Hepatocyte (in vitro differentiated cells): ENCODE results near the gene SIK2. TPM values are rescaled to one million over a fixed set of nuclear protein-coding genes. Genes with fewer than 3 reads are reported as not detected.

Source experiments
- DNase-seq: peaks from one replicate; pipeline ENCODE4 v3.0.0-alpha.2; 2016; ENCODE audit warnings: low spot score
- H2AFZ ChIP-seq: fragments of 200-600 bp; sonication (generic); 2 replicates; pipeline ENCODE4 v1.6.0; 2016; ENCODE audit warnings: antibody characterized with exemption, mild to moderate bottlenecking
- H3K27ac ChIP-seq: fragments of 200-600 bp; sonication (generic); 2 replicates; pipeline ENCODE4 v1.5.1; 2016; ENCODE audit warnings: mild to moderate bottlenecking
- H3K27me3 ChIP-seq: fragments of 200-600 bp; sonication (generic); 2 replicates; pipeline ENCODE4 v1.6.1; 2016
- H3K36me3 ChIP-seq: fragments of 200-600 bp; sonication (generic); replicated peaks from 2 replicates; pipeline ENCODE4 v1.5.1; 2016; ENCODE audit warnings: low read depth; ENCODE audit not compliant: insufficient read depth
- H3K4me1 ChIP-seq: fragments of 200-600 bp; sonication (generic); 2 replicates; pipeline ENCODE4 v1.5.1; 2016; ENCODE audit warnings: mild to moderate bottlenecking, moderate library complexity; ENCODE audit not compliant: insufficient read depth
- H3K4me2 ChIP-seq: fragments of 200-600 bp; sonication (generic); 2 replicates; pipeline ENCODE4 v1.6.0; 2016
- H3K4me3 ChIP-seq: fragments of 200-600 bp; sonication (generic); 2 replicates; pipeline ENCODE4 v1.5.1; 2016; ENCODE audit warnings: mild to moderate bottlenecking
- H3K79me2 ChIP-seq: fragments of 200-600 bp; sonication (generic); 2 replicates; pipeline ENCODE4 v1.6.0; 2017; ENCODE audit warnings: mild to moderate bottlenecking
- H3K9me2 ChIP-seq: fragments of 200-600 bp; sonication (generic); replicated peaks from 2 replicates; pipeline ENCODE4 v1.6.0; 2017; ENCODE audit warnings: mild to moderate bottlenecking; ENCODE audit not compliant: insufficient read depth
- H3K9me3 ChIP-seq: fragments of 200-600 bp; sonication (generic); 2 replicates; pipeline ENCODE4 v1.5.1; 2016; ENCODE audit warnings: low read depth, mild to moderate bottlenecking
- H4K20me1 ChIP-seq: fragments of 200-600 bp; sonication (generic); 2 replicates; pipeline ENCODE4 v1.6.0; 2016; ENCODE audit warnings: mild to moderate bottlenecking; ENCODE audit not compliant: insufficient read depth, poor library complexity, severe bottlenecking
- CTCF ChIP-seq: fragments of 200-600 bp; sonication (generic); IDR thresholded peaks from 2 replicates; pipeline ENCODE4 v1.5.1; 2016; ENCODE audit warnings: antibody characterized with exemption, mild to moderate bottlenecking; ENCODE audit not compliant: poor library complexity
- EZH2 ChIP-seq: fragments of 200-600 bp; sonication (generic); IDR thresholded peaks from 2 replicates; pipeline ENCODE4 v1.6.1; 2016; ENCODE audit warnings: antibody characterized with exemption, mild to moderate bottlenecking, borderline replicate concordance
- EZH2phosphoT487 ChIP-seq: fragments of 200-600 bp; sonication (generic); IDR thresholded peaks from one replicate; pipeline ENCODE4 v1.6.1; 2018; ENCODE audit warnings: antibody characterized with exemption, mild to moderate bottlenecking, low read depth, moderate library complexity; ENCODE audit not compliant: unreplicated experiment, severe bottlenecking
- WGBS: methylation state at CpG from one replicate; pipeline ENCODE4 v1.1.6; 2016; ENCODE audit warnings: low lambda C conversion rate; ENCODE audit errors: missing lambda C conversion rate; 5-methylcytosine and 5-hydroxymethylcytosine counted together
- polyA plus RNA-seq: library from polyadenylated mRNA; unstranded; fragments of >200 nt; fragmentation: Nextera tagmentation; extraction: Ambion mirVana; gene quantifications from 2 replicates; pipeline ENCODE4 v1.2.1, GENCODE V29; 2016
- total RNA-seq: library from RNA; depleted of rRNA; stranded (reverse); fragments of >200 nt; gene quantifications from 2 replicates; pipeline ENCODE4 v1.2.3, GENCODE V29; 2014

Gene SIK2
- total and polyA plus RNA-seq, 2 experiments from 2014 or later, result 3.1 to 22.2 TPM

- 92% methylated on average over 2 of the region's 2 CpGs for WGBS
- Histone ChIP-seq H3K4me3 (no peak overlapping the region), H3K9me3 (no peaks in the 10 kb centered on the region), H3K79me2 (peaks cover 12% of the 10 kb centered on the region), H3K27ac (no peak overlapping the region), H3K36me3 (no peaks in the 10 kb centered on the region), H3K4me2 (no peak overlapping the region), H4K20me1 (no peaks in the 10 kb centered on the region), H3K9me2 (no peaks in the 10 kb centered on the region), H3K27me3 (no peaks in the 10 kb centered on the region), H3K4me1 (peaks cover 8% of the 10 kb centered on the region), H2AFZ (no peak overlapping the region)
- no peak for TF ChIP-seq EZH2
- no peak for TF ChIP-seq EZH2phosphoT487
- no peak for TF ChIP-seq CTCF
- DNase-seq, result no peak
Observed at GRCh38 chr11:111741751-111742150, 139.5 kb downstream of the SIK2 start.

- 100% methylated on average over 2 of the region's 2 CpGs for WGBS
- Histone ChIP-seq H3K79me2 (peaks cover 19% of the 10 kb centered on the region), H3K27me3 (no peaks in the 10 kb centered on the region), H3K36me3 (no peaks in the 10 kb centered on the region), H3K4me1 (no peaks in the 10 kb centered on the region), H3K4me2 (no peak overlapping the region), H2AFZ (no peak overlapping the region), H3K9me2 (no peaks in the 10 kb centered on the region), H4K20me1 (no peaks in the 10 kb centered on the region), H3K9me3 (no peaks in the 10 kb centered on the region), H3K4me3 (no peak overlapping the region), H3K27ac (no peak overlapping the region)
- TF ChIP-seq EZH2 (no peak), EZH2phosphoT487 (no peak), CTCF (no peak)
- DNase-seq, result no peak
Observed at GRCh38 chr11:111743700-111744099, 141.5 kb downstream of the SIK2 start.

GRCh38 chr11:111745719-111746504 lies 143.7 kb downstream of the SIK2 start:
- H3K27me3 ChIP-seq, result no peaks in the 10 kb centered on the region
- no peak for TF ChIP-seq CTCF
- no peak for TF ChIP-seq EZH2
- no peak for TF ChIP-seq EZH2phosphoT487
- H3K36me3 ChIP-seq, result no peaks in the 10 kb centered on the region
- no peaks in the 10 kb centered on the region for H3K4me1 ChIP-seq
- no peaks in the 10 kb centered on the region for H3K9me2 ChIP-seq
- WGBS, result 98% methylated on average over 6 of the region's 6 CpGs
- no peaks in the 10 kb centered on the region for H4K20me1 ChIP-seq
- H3K27ac ChIP-seq, result no peak overlapping the region
- no peak overlapping the region for H3K4me3 ChIP-seq
- DNase-seq, result no peak
- no peak overlapping the region for H3K4me2 ChIP-seq
- H3K9me3 ChIP-seq, result no peaks in the 10 kb centered on the region
- no peak overlapping the region for H2AFZ ChIP-seq
- H3K79me2 ChIP-seq, result peaks cover 23% of the 10 kb centered on the region
